Ramos (cell line): Measurements from ENCODE around the gene THAP7.
"Not testable (repeated sequence)": the region's sequence is repeated elsewhere in the genome, so short reads cannot be mapped to it uniquely, and the experiment has no call there.

Experiments used
- in situ Hi-C: fragments of 300-500 bp; cut with MboI; formaldehyde crosslinking; loops from one replicate; pipeline ENCODE4 v1.14.3; 2022; ENCODE audit warnings: low sequenced_read_pairs; ENCODE audit not compliant: unreplicated experiment

The THAP7 gene

GRCh38 chr22:21014726-21015465 is 13.0 kb upstream of the THAP7 start, which contains the start of gene P2RX6:
Gene P2RX6 (plus strand): TSS chr22:21015165. CDS start chr22:21015175, 10 bp downstream.
- in situ Hi-C loops = no loop called here

GRCh38 chr22:21014202-21014725 is 12.3 kb upstream of the THAP7 start:
- in situ Hi-C loops = no loop called here

GRCh38 chr22:21013657-21014201 is 11.8 kb upstream of the THAP7 start:
- in situ Hi-C loops = no loop called here

- in situ Hi-C loops = no loop called here
These were observed 10.8 kb upstream of the THAP7 start for GRCh38 chr22:21012446-21013407.

GRCh38 chr22:21010426-21011113 is 8.7 kb upstream of the THAP7 start:
- in situ Hi-C loops = no loop called here

- in situ Hi-C loops = no loop called here
These were observed 7.9 kb upstream of the THAP7 start for GRCh38 chr22:21009638-21010425.

- in situ Hi-C loops = not testable (repeated sequence)
These were observed 7.3 kb upstream of the THAP7 start for GRCh38 chr22:21009208-21009607.

GRCh38 chr22:21003782-21004181 is 1.9 kb upstream of the THAP7 start:
- in situ Hi-C loops = no loop called here

GRCh38 chr22:21000987-21001600 is 824 bp downstream of the THAP7 start:
- in situ Hi-C loops = no loop called here

GRCh38 chr22:21000207-21000986 is 1.5 kb downstream of the THAP7 start:
- in situ Hi-C loops = no loop called here

- in situ Hi-C loops = no loop called here
These were observed 2.3 kb downstream of the THAP7 start for GRCh38 chr22:20999350-21000206.

GRCh38 chr22:20998411-20999336 is 3.2 kb downstream of the THAP7 start:
- in situ Hi-C loops = no loop called here

GRCh38 chr22:20997536-20998257 is 4.2 kb downstream of the THAP7 start:
- in situ Hi-C loops = no loop called here

- in situ Hi-C loops = no loop called here
These were observed 5.1 kb downstream of the THAP7 start for GRCh38 chr22:20996598-20997535.

- in situ Hi-C loops = no loop called here
These were observed 5.9 kb downstream of the THAP7 start for GRCh38 chr22:20996031-20996410.
